Memory B cell (primary cell): ENCODE measurements around the gene MYOM3.
A peak's percentile ranks its signal among the peaks of the same experiment; 100 is the strongest.
"Not testable (repeated sequence)": the region's sequence is repeated elsewhere in the genome, so short reads cannot be mapped to it uniquely, and the experiment has no call there.

Experiments
- ATAC-seq: fragments of 150-1000 bp; cut with Tn5 transposase; 2 replicates; pipeline ENCODE4 v1.10.0; 2021; ENCODE audit warnings: low read depth, mild to moderate bottlenecking, moderate library complexity
- DNase-seq, 2 donors: peaks; one replicate each; pipeline ENCODE4 v3.0.0; 2022; ENCODE audit warnings: low spot score in 2 of 2
- H3K27ac Mint-ChIP-seq: one replicate; pipeline ENCODE4 v1.8.0; 2022; ENCODE audit warnings: mild to moderate bottlenecking, moderate library complexity, mixed read lengths
- H3K27me3 Mint-ChIP-seq: one replicate; pipeline ENCODE4 v1.8.0; 2022; ENCODE audit warnings: mixed read lengths
- H3K36me3 Mint-ChIP-seq: one replicate; pipeline ENCODE4 v1.8.0; 2022; ENCODE audit warnings: mild to moderate bottlenecking, mixed read lengths
- H3K4me1 Mint-ChIP-seq: one replicate; pipeline ENCODE4 v1.8.0; 2022; ENCODE audit warnings: mixed read lengths
- H3K4me3 Mint-ChIP-seq: one replicate; pipeline ENCODE4 v1.8.0; 2022; ENCODE audit warnings: mild to moderate bottlenecking, moderate library complexity, mixed read lengths
- H3K9me3 Mint-ChIP-seq: one replicate; pipeline ENCODE4 v1.8.0; 2022; ENCODE audit warnings: mixed read lengths

The MYOM3 gene

GRCh38 chr1:24048205-24048869 is 63.6 kb downstream of the MYOM3 start:
- Mint-ChIP-seq H3K27me3 (no peaks in the 10 kb centered on the region), H3K36me3 (no peaks in the 10 kb centered on the region), H3K27ac (no peak overlapping the region), H3K4me3 (no peak overlapping the region), H3K4me1 (no peaks in the 10 kb centered on the region), H3K9me3 (no peaks in the 10 kb centered on the region)
- no peak for ATAC-seq
- no peak for DNase-seq

- ATAC-seq = no peak
- no peaks in the 10 kb centered on the region for H3K9me3 Mint-ChIP-seq
- H3K27ac Mint-ChIP-seq = no peak overlapping the region
- no peaks in the 10 kb centered on the region for H3K36me3 Mint-ChIP-seq
- no peaks in the 10 kb centered on the region for H3K4me1 Mint-ChIP-seq
- no peak for DNase-seq
- no peak overlapping the region for H3K4me3 Mint-ChIP-seq
- peaks cover 2% of the 10 kb centered on the region for H3K27me3 Mint-ChIP-seq
Observed at GRCh38 chr1:24047110-24047477, 64.8 kb downstream of the MYOM3 start.

GRCh38 chr1:24045771-24046170 is 66.2 kb downstream of the MYOM3 start:
- ATAC-seq (no peak), DNase-seq (no peak)
- no peak overlapping the region for H3K27ac Mint-ChIP-seq
- no peaks in the 10 kb centered on the region for H3K4me1 Mint-ChIP-seq
- no peaks in the 10 kb centered on the region for H3K9me3 Mint-ChIP-seq
- H3K4me3 Mint-ChIP-seq = no peak overlapping the region
- no peaks in the 10 kb centered on the region for H3K36me3 Mint-ChIP-seq
- H3K27me3 Mint-ChIP-seq = peaks cover 2% of the 10 kb centered on the region

DNA sequence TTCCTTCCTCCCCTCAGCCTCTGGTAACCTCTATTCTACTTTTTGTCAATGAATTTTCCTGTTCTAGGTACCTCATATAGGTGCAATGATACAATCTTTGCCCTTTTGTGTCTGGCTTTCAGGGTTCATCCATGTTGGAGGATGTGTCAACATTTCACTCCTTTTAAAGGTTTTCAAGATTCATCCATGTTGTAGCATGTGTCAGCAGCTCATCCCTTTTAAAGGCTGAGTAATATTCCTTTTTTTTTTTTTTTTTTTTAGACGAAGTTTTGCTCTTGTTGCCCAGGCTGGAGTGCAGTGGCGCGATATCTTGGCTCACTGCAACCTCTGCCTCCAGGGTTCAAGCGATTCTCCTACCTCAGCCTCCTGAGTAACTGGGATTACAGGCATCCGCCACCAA is 67.3 kb downstream of the MYOM3 start:
- not testable (repeated sequence) for H3K27ac Mint-ChIP-seq, H3K27me3 Mint-ChIP-seq, H3K4me1 Mint-ChIP-seq, H3K9me3 Mint-ChIP-seq, H3K36me3 Mint-ChIP-seq, DNase-seq, ATAC-seq, H3K4me3 Mint-ChIP-seq

DNA sequence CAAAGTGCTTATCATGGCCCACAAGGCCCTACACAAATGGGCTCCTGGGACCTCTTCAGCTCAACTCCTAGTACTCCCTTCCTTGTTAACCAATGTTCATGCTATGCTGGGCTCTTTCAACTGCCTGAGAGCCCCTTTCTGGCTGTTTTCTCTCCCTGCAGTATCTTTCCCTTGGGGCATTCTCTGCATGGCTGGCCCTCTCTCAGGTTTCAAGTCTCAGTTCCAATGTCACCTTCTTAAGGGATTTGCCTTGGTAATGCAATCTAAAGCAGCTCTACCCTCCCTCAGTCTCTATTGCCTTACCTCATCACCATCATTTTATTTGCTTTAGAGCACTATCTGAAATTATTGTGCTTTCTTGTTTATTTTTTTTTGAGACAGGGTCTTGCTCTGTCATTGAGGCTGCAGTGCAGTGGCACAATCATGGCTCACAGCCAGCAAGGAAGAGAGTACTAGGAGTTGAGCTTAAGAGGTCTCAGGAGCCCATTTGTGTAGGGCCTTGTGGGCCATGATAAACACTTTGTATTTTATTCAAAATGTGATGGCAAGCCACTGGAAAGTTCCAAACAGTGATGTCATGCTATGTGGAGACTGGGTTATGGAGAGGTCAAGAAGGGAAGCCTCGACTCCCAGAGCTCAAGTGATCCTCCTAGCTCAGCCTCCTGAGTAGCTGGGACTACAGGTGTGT is 68.4 kb downstream of the MYOM3 start:
- Mint-ChIP-seq H3K4me1 (no peaks in the 10 kb centered on the region), H3K4me3 (no peak overlapping the region), H3K27me3 (peaks cover 4% of the 10 kb centered on the region), H3K9me3 (no peaks in the 10 kb centered on the region), H3K36me3 (no peaks in the 10 kb centered on the region), H3K27ac (no peak overlapping the region)
- DNase-seq (no peak), ATAC-seq (no peak)

DNA sequence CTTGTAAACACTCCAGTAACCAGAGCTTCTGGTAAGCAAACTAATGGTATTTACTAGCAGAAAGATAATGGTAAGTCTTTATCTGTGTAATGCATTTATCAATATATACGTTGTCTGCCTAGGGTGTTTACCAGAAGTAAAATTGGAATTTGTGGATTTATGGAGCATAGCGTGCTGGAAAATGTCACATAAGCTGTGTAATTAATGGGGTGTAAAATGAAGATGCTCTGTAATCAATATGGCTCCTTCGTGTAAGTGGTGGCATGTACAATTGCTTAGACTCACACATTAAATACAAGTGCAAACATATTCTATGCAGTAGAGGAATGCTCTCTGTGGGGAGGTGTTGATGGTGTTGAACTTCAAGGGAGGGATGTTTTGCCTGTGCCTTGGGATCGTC is 69.6 kb downstream of the MYOM3 start:
- no peaks in the 10 kb centered on the region for H3K4me1 Mint-ChIP-seq
- no peak overlapping the region for H3K4me3 Mint-ChIP-seq
- no peaks in the 10 kb centered on the region for H3K9me3 Mint-ChIP-seq
- H3K27ac Mint-ChIP-seq = no peak overlapping the region
- DNase-seq (no peak), ATAC-seq (no peak)
- no peaks in the 10 kb centered on the region for H3K36me3 Mint-ChIP-seq
- peaks cover 4% of the 10 kb centered on the region for H3K27me3 Mint-ChIP-seq

DNA sequence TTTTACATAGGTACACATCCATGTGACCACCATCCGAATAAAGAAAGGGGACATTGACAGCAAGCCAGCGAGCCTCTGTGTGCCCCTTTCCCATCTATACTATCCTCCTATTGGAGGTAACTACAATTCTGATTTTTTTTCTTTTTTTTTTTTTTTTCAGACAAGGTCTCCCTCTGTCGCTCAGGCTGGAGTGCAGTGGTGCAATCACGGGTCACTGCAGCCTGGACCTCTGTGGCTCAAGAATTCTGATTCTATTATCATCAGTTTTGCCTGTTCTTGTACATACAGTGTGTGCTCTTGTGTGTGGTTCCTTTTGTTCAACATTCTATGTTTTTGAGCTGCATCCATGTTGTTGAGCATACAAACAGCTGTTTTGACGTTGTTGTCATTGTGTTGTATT is 75.8 kb downstream of the MYOM3 start:
- H3K4me1 Mint-ChIP-seq = no peaks in the 10 kb centered on the region

DNA sequence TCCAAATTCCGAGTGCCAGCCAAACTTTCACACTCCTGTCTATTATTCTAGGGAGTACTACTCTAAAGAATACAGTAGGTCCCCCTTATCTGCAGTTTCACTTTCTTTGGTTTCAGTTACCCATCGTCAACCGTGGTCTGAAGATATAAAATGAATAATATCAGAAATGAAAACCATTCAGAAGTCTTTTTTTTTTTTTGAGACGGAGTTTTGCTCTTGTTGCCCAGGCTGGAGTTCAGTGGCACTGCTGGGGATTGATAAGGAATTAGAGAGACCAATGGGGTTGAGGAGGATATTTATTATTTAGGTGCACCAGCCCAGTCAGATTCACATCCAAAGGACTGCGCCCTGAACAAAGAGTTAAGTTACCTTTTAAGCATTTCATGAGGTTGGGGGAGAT is 79.0 kb downstream of the MYOM3 start:
- no peak for DNase-seq
- H3K27ac Mint-ChIP-seq = no peak overlapping the region
- no peaks in the 10 kb centered on the region for H3K36me3 Mint-ChIP-seq
- H3K4me1 Mint-ChIP-seq = no peaks in the 10 kb centered on the region
- no peak overlapping the region for H3K4me3 Mint-ChIP-seq
- ATAC-seq = no peak
- H3K9me3 Mint-ChIP-seq = no peaks in the 10 kb centered on the region
- peaks cover 3% of the 10 kb centered on the region for H3K27me3 Mint-ChIP-seq

More for the DNA sequence above, 75.8 kb downstream of the MYOM3 start:
- ATAC-seq = no peak
- DNase-seq = no peak
- Mint-ChIP-seq H3K4me3 (no peak overlapping the region), H3K36me3 (no peaks in the 10 kb centered on the region), H3K27ac (no peak overlapping the region), H3K27me3 (peaks cover 5% of the 10 kb centered on the region), H3K9me3 (no peaks in the 10 kb centered on the region)

- DNase-seq, H3K27me3 Mint-ChIP-seq, H3K4me1 Mint-ChIP-seq, H3K36me3 Mint-ChIP-seq, H3K27ac Mint-ChIP-seq, H3K9me3 Mint-ChIP-seq, H3K4me3 Mint-ChIP-seq, ATAC-seq: not testable (repeated sequence)
Observed at GRCh38 chr1:24030976-24031516, 80.9 kb downstream of the MYOM3 start.

- Mint-ChIP-seq H3K4me3 (no peak overlapping the region), H3K4me1 (no peaks in the 10 kb centered on the region), H3K27me3 (no peaks in the 10 kb centered on the region), H3K27ac (no peak overlapping the region), H3K36me3 (no peaks in the 10 kb centered on the region), H3K9me3 (no peaks in the 10 kb centered on the region)
- DNase-seq (no peak), ATAC-seq (peak; percentile 45)
Observed at GRCh38 chr1:24027838-24028468, 84.0 kb downstream of the MYOM3 start.

DNA sequence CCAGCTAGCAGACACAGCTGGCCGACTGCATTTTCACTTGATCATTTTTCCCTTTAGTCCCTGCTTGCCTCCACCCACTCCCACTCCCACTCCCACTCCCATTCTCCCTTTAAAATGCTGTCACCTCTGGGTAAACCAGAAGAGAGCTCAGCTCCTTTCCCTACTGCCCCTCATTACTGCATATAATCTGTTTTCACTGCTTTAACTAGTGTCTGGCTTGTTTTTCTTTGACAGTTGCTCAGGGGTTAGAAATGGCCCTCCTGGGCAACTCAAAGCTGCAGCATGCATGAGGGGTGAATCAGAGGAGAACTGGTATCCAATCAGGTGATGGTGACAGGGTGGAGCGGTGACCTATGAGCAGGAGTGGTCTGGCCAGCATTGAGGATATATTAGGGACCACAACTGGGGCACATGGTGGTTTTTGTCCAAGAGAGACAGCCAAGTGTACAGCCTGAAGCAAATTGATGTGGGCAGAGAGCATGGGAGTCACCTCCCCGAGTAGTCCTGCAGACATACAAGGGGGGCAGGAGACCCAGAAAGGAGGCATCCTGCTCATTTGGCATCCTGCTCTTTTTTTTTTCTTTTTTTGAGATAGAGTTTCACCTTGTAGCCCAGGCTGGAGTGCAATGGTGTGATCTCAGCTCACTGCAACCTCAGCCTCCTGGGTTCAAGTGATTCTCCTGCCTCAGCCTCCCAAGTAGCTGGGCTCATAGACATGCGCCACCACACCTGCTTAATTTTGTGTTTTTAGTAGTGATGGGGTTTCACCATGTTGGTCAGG is 89.2 kb downstream of the MYOM3 start:
- H3K27me3 Mint-ChIP-seq = peaks cover 1% of the 10 kb centered on the region
- no peaks in the 10 kb centered on the region for H3K9me3 Mint-ChIP-seq
- H3K36me3 Mint-ChIP-seq = no peaks in the 10 kb centered on the region
- no peak overlapping the region for H3K27ac Mint-ChIP-seq
- no peak overlapping the region for H3K4me3 Mint-ChIP-seq
- ATAC-seq (no peak), DNase-seq (no peak)
- H3K4me1 Mint-ChIP-seq = no peaks in the 10 kb centered on the region

GRCh38 chr1:24021403-24022266 is 90.3 kb downstream of the MYOM3 start:
- H3K4me3 Mint-ChIP-seq = no peak overlapping the region
- no peaks in the 10 kb centered on the region for H3K36me3 Mint-ChIP-seq
- ATAC-seq = no peak
- no peak for DNase-seq
- peaks cover 1% of the 10 kb centered on the region for H3K27me3 Mint-ChIP-seq
- H3K27ac Mint-ChIP-seq = no peak overlapping the region
- no peaks in the 10 kb centered on the region for H3K9me3 Mint-ChIP-seq
- H3K4me1 Mint-ChIP-seq = no peaks in the 10 kb centered on the region

DNA sequence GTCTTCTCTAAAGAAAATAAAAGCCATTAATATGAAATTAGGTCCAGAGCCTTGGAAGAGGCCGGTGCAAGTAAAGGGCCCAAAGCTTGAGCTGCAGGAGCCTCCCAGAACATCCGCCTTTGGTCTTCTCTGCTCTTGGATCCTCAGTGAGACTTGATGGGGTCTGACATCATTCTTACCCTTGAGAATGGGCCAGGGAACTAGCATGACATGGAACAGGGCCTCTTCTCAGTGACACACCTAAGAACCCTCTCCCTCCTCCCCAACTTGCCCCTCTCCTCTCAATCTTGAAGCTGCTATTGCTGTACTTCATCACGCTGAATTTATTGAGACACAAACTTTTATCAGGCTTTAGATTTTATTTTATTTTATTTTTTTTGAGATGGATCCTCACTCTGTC is 91.5 kb downstream of the MYOM3 start:
- ATAC-seq = no peak
- Mint-ChIP-seq H3K36me3 (no peaks in the 10 kb centered on the region), H3K27ac (no peak overlapping the region), H3K4me3 (no peak overlapping the region), H3K9me3 (no peaks in the 10 kb centered on the region), H3K27me3 (peaks cover 1% of the 10 kb centered on the region), H3K4me1 (no peaks in the 10 kb centered on the region)
- no peak for DNase-seq
